AG10803 (cell line): ENCODE results near the gene ALDH18A1.
"Not testable (repeated sequence)": the region's sequence is repeated elsewhere in the genome, so short reads cannot be mapped to it uniquely, and the experiment has no call there.

Experiments used
- DNase-seq: peaks from one replicate; pipeline ENCODE4 v3.0.0; 2010; ENCODE audit warnings: low read depth
- H3K4me3 ChIP-seq: 2 replicates; pipeline ENCODE4 v1.5.1; 2011; ENCODE audit warnings: mild to moderate bottlenecking, low read length, control low read depth
- CTCF ChIP-seq: conservative IDR thresholded peaks from 2 replicates; pipeline ENCODE4 v1.5.1; 2011; ENCODE audit warnings: mild to moderate bottlenecking, low read length, control low read depth, inconsistent platforms

The ALDH18A1 gene

GRCh38 chr10:95635319-95635733 is 21.2 kb downstream of the ALDH18A1 start:
- H3K4me3 ChIP-seq = no peak overlapping the region
- DNase-seq = no peak
- no peak for TF ChIP-seq CTCF

- DNase-seq = peak; percentile 5
- no peak overlapping the region for H3K4me3 ChIP-seq
- no peak for TF ChIP-seq CTCF
Observed at GRCh38 chr10:95628786-95629185, 27.7 kb downstream of the ALDH18A1 start.

GRCh38 chr10:95626500-95626899 is 30.0 kb downstream of the ALDH18A1 start:
- DNase-seq = no peak

GRCh38 chr10:95620415-95620814 is 36.1 kb downstream of the ALDH18A1 start:
- H3K4me3 ChIP-seq = not testable (repeated sequence)

More at GRCh38 chr10:95626500-95626899, 30.0 kb downstream of the ALDH18A1 start:
- no peak overlapping the region for H3K4me3 ChIP-seq
- TF ChIP-seq CTCF = no peak

GRCh38 chr10:95618101-95618500 is 38.4 kb downstream of the ALDH18A1 start:
- no peak overlapping the region for H3K4me3 ChIP-seq
- DNase-seq = no peak
- no peak for TF ChIP-seq CTCF

More at GRCh38 chr10:95620415-95620814, 36.1 kb downstream of the ALDH18A1 start:
- DNase-seq = not testable (repeated sequence)

- H3K4me3 ChIP-seq = no peak overlapping the region
- TF ChIP-seq CTCF = no peak
- no peak for DNase-seq
Observed at GRCh38 chr10:95616446-95616845, 40.1 kb downstream of the ALDH18A1 start.

GRCh38 chr10:95613330-95613729 is 43.2 kb downstream of the ALDH18A1 start:
- H3K4me3 ChIP-seq = no peak overlapping the region
- DNase-seq = no peak
- no peak for TF ChIP-seq CTCF

GRCh38 chr10:95610727-95611126 is 45.8 kb downstream of the ALDH18A1 start:
- no peak overlapping the region for H3K4me3 ChIP-seq
- no peak for DNase-seq
- no peak for TF ChIP-seq CTCF
